ENCODE measurements around the gene ZBTB20.
A peak's percentile ranks its signal among the peaks of the same experiment; 100 is the strongest.

Gene ZBTB20

GRCh38 chr3:114672692-114673447, 474.2 kb downstream of the ZBTB20 start:
- DNase-seq (ENCODE audit: low read depth in 2 of 2), result no peak

- DNase-seq (ENCODE audit: low read depth in 2 of 2), result no peak
These were observed 475.2 kb downstream of the ZBTB20 start for GRCh38 chr3:114671741-114672510.

- no peak for DNase-seq (ENCODE audit: low read depth in 2 of 2)
These were observed 477.5 kb downstream of the ZBTB20 start for GRCh38 chr3:114669614-114670013.

- DNase-seq (ENCODE audit: low read depth in 2 of 2), result no peak
These were observed 479.0 kb downstream of the ZBTB20 start for GRCh38 chr3:114668099-114668498.

- DNase-seq (ENCODE audit: low read depth in 2 of 2), result no peak
These were observed 480.5 kb downstream of the ZBTB20 start for GRCh38 chr3:114666623-114667022.

GRCh38 chr3:114664006-114664405, 483.1 kb downstream of the ZBTB20 start:
- DNase-seq (ENCODE audit: low read depth in 2 of 2), result no peak

- DNase-seq (ENCODE audit: low read depth in 2 of 2), result no peak
These were observed 486.3 kb downstream of the ZBTB20 start for GRCh38 chr3:114660808-114661207.

- DNase-seq (ENCODE audit: low read depth in 2 of 2), result no peak
These were observed 487.0 kb downstream of the ZBTB20 start for GRCh38 chr3:114660124-114660523.

GRCh38 chr3:114659109-114660061, 487.7 kb downstream of the ZBTB20 start:
- no peak for DNase-seq (ENCODE audit: low read depth in 2 of 2)

GRCh38 chr3:114651555-114651954, 495.5 kb downstream of the ZBTB20 start:
- no peak for DNase-seq (ENCODE audit: low read depth in 2 of 2)

- no peak for DNase-seq (ENCODE audit: low read depth in 2 of 2)
These were observed 496.3 kb downstream of the ZBTB20 start for GRCh38 chr3:114650808-114651207.

GRCh38 chr3:114649331-114649730, 497.8 kb downstream of the ZBTB20 start:
- no peak for DNase-seq (ENCODE audit: low read depth in 2 of 2)

GRCh38 chr3:114646526-114646925, 500.6 kb downstream of the ZBTB20 start:
- no peak for DNase-seq (ENCODE audit: low read depth in 2 of 2)

GRCh38 chr3:114645392-114645791, 501.7 kb downstream of the ZBTB20 start:
- no peak for DNase-seq (ENCODE audit: low read depth in 2 of 2)

- no peak for DNase-seq (ENCODE audit: low read depth in 2 of 2)
These were observed 502.7 kb downstream of the ZBTB20 start for GRCh38 chr3:114644367-114644766.

GRCh38 chr3:114642951-114643741, 503.9 kb downstream of the ZBTB20 start:
- no peak for DNase-seq (ENCODE audit: low read depth in 2 of 2)

GRCh38 chr3:114640126-114640525, 507.0 kb downstream of the ZBTB20 start:
- DNase-seq (ENCODE audit: low read depth in 2 of 2), result no peak

GRCh38 chr3:114639171-114639570, 507.9 kb downstream of the ZBTB20 start:
- no peak for DNase-seq (ENCODE audit: low read depth in 2 of 2)

- no peak for DNase-seq (ENCODE audit: low read depth in 2 of 2)
These were observed 511.2 kb downstream of the ZBTB20 start for GRCh38 chr3:114635878-114636277.

GRCh38 chr3:114634635-114635034, 512.5 kb downstream of the ZBTB20 start:
- DNase-seq (ENCODE audit: low read depth in 2 of 2), result no peak

- DNase-seq (ENCODE audit: low read depth in 2 of 2), result peak in 1 of 2 donors; percentile 28
These were observed 514.2 kb downstream of the ZBTB20 start for GRCh38 chr3:114632757-114633424.
